B cell (primary cell): ENCODE measurements around the gene ARHGAP4. TPM values are rescaled to one million over a fixed set of nuclear protein-coding genes. Genes with fewer than 3 reads are reported as not detected.

Experiments used
- ATAC-seq: fragments of 200-7000 bp; cut with Tn5 transposase; one replicate; pipeline ENCODE4 v1.10.0; 2021; ENCODE audit warnings: low read depth, mild to moderate bottlenecking, moderate number of reproducible peaks, moderate library complexity
- CTCF ChIA-PET: fragments of 350-600 bp; sonication (Branson Sonifier 250); formaldehyde crosslinking; loops from one replicate; lab custom pipeline; 2021; ENCODE audit warnings: antibody characterized with exemption, inconsistent platforms; lab: Charles Lee
- POLR2A ChIA-PET: fragments of 350-600 bp; sonication (Branson Sonifier 250); formaldehyde crosslinking; loops from one replicate; lab custom pipeline; 2021; ENCODE audit warnings: antibody characterized with exemption; lab: Charles Lee
- DNase-seq: peaks from one replicate; pipeline ENCODE4 v3.0.0; 2013
- H2AFZ ChIP-seq: 2 replicates; pipeline ENCODE4 v1.6.1; 2012; ENCODE audit warnings: mild to moderate bottlenecking, low read depth, low read length; ENCODE audit not compliant: insufficient read depth, poor library complexity, severe bottlenecking
- H3K27ac ChIP-seq, 2 donors: 1 replicate in 1 of 2; 2 replicates in 1 of 2; pipeline ENCODE4 v1.5.1; 2012 to 2013; ENCODE audit warnings: low read length in 2 of 2, mild to moderate bottlenecking in 2 of 2, moderate library complexity in 1 of 2
- H3K27me3 ChIP-seq, 4 experiments: fragments of 200-600 bp in 1 of 4; sonication (generic) in 1 of 4; replicated peaks in 1 of 4; 1 replicate in 2 of 4; 2 replicates in 2 of 4; pipeline versions ENCODE4 v1.6.1 to v1.7.0; 2013 to 2016; ENCODE audit warnings: low read length in 3 of 4, mild to moderate bottlenecking in 2 of 4, mixed read lengths in 1 of 4, moderate library complexity in 1 of 4; ENCODE audit not compliant: insufficient read depth in 4 of 4, control insufficient read depth in 3 of 4; ENCODE audit errors: control extremely low read depth in 1 of 4
- H3K36me3 ChIP-seq, 2 experiments: replicated peaks in 1 of 2; 1 replicate in 1 of 2; 2 replicates in 1 of 2; pipeline versions ENCODE4 v1.6.1 to v1.7.1; 2013; ENCODE audit warnings: low read length in 1 of 2; ENCODE audit not compliant: insufficient read depth in 2 of 2, control insufficient read depth in 1 of 2; ENCODE audit errors: control extremely low read depth in 1 of 2, extremely low read depth in 1 of 2
- H3K4me1 ChIP-seq, 2 donors: fragments of 200-600 bp in 1 of 2; sonication (generic) in 1 of 2; 1 replicate in 1 of 2; 2 replicates in 1 of 2; pipeline versions ENCODE4 v1.5.1 to v1.6.1; 2013 to 2017; ENCODE audit warnings: low read length in 2 of 2; ENCODE audit not compliant: control insufficient read depth in 2 of 2, insufficient read depth in 2 of 2
- H3K4me2 ChIP-seq: replicated peaks from 2 replicates; pipeline ENCODE3; 2012; ENCODE audit warnings: mild to moderate bottlenecking, low read depth, low read length; ENCODE audit not compliant: poor library complexity, severe bottlenecking
- H3K4me3 ChIP-seq, 5 experiments: fragments of 200-600 bp in 1 of 5; sonication (generic) in 1 of 5; 1 replicate in 3 of 5; 2 replicates in 2 of 5; pipeline versions ENCODE4 v1.5.1 to v1.7.0; 2011 to 2016; ENCODE audit warnings: low read length in 4 of 5, mild to moderate bottlenecking in 4 of 5, low read depth in 2 of 5, control low read depth in 1 of 5, moderate library complexity in 1 of 5; ENCODE audit not compliant: insufficient read depth in 1 of 5; ENCODE audit errors: control extremely low read depth in 1 of 5, extremely low read depth in 1 of 5
- H3K79me2 ChIP-seq: fragments of 200-600 bp; sonication (generic); one replicate; pipeline ENCODE4 v1.6.0; 2016; ENCODE audit warnings: low read length; ENCODE audit not compliant: control insufficient read depth, insufficient read depth
- H3K9ac ChIP-seq: fragments of 200-600 bp; sonication (generic); 2 replicates; pipeline ENCODE4 v1.6.1; 2017; ENCODE audit warnings: mild to moderate bottlenecking, low read length, moderate library complexity
- H3K9me3 ChIP-seq, 3 donors: one replicate each; pipeline versions ENCODE4 v1.6.1 to v1.7.1; 2013; ENCODE audit warnings: low read length in 2 of 3; ENCODE audit not compliant: control insufficient read depth in 2 of 3, insufficient read depth in 1 of 3; ENCODE audit errors: control extremely low read depth in 1 of 3
- H4K20me1 ChIP-seq: 2 replicates; pipeline ENCODE4 v1.6.0; 2012; ENCODE audit warnings: mild to moderate bottlenecking, low read length; ENCODE audit not compliant: insufficient read depth, control insufficient read depth, poor library complexity, severe bottlenecking
- H3K27ac Mint-ChIP-seq: one replicate; pipeline ENCODE4 v1.8.0; 2021; ENCODE audit warnings: mixed read lengths
- H3K27me3 Mint-ChIP-seq: one replicate; pipeline ENCODE4 v1.8.0; 2021; ENCODE audit warnings: mixed read lengths
- H3K4me1 Mint-ChIP-seq: one replicate; pipeline ENCODE4 v1.8.0; 2021; ENCODE audit warnings: mixed read lengths
- H3K4me3 Mint-ChIP-seq: one replicate; pipeline ENCODE4 v1.8.0; 2021; ENCODE audit warnings: mixed read lengths
- H3K9me3 Mint-ChIP-seq: one replicate; pipeline ENCODE4 v1.8.0; 2022; ENCODE audit warnings: mixed read lengths; ENCODE audit not compliant: insufficient read depth
- CTCF ChIP-seq: fragments of 200-600 bp; IDR thresholded peaks from one replicate; pipeline ENCODE4 v1.8.0; 2022; ENCODE audit warnings: antibody characterized with exemption, mild to moderate bottlenecking
- EZH2 ChIP-seq: IDR thresholded peaks from 2 replicates; pipeline ENCODE4 v1.6.1; 2012; ENCODE audit warnings: borderline replicate concordance, low read depth, mild to moderate bottlenecking, moderate library complexity, low read length; ENCODE audit not compliant: insufficient read depth, poor library complexity, severe bottlenecking
- WGBS: methylation state at CpG from one replicate; pipeline ENCODE4 v1.1.5; 2013; ENCODE audit warnings: missing lambda C conversion rate; ENCODE audit not compliant: insufficient coverage; 5-methylcytosine and 5-hydroxymethylcytosine counted together
- intact Hi-C: fragments of 100-400 bp; cut with micrococcal nuclease; formaldehyde crosslinking; loops from one replicate; pipeline ENCODE4 v1.10.0; 2022
- polyA plus RNA-seq: library from polyadenylated mRNA; depleted of rRNA; stranded (reverse); fragments of >200 nt; gene quantifications from 2 replicates; pipeline ENCODE4 v1.2.3, GENCODE V29; 2012
- total RNA-seq, 2 donors: library from RNA; stranded (reverse); fragments of 120-200 nt in 1 of 2; gene quantifications; 1 replicate in 1 of 2; 2 replicates in 1 of 2; pipeline versions ENCODE4 v1.2.3 to v1.2.4, GENCODE V29; 2013 to 2022

Gene ARHGAP4
- total and polyA plus RNA-seq, 2 donors (not counting 1 experiment from before 2014, with no cell fraction given), result 242 to 711 TPM

GRCh38 chrX:153883163-153883843, 42.8 kb downstream of the ARHGAP4 start:
- Histone ChIP-seq H3K9ac (no peak overlapping the region), H3K36me3 (no peaks in the 10 kb centered on the region), H3K4me2 (no peak overlapping the region), H3K4me1 (peaks cover 36 to 41% of the 10 kb centered on the region in 2 donors), H3K27me3 (peaks cover 0 to 47% (median 11%) of the 10 kb centered on the region in 4 experiments), H2AFZ (no peak overlapping the region), H3K27ac (no peak overlapping the region), H3K79me2 (no peaks in the 10 kb centered on the region), H3K4me3 (no peak overlapping the region), H4K20me1 (no peaks in the 10 kb centered on the region), H3K9me3 (peaks cover 0 to 3% (median 0%) of the 10 kb centered on the region in 3 donors)
- intact Hi-C loops, result no loop called here
- POLR2A ChIA-PET, result no interaction called here
- H3K9me3 Mint-ChIP-seq, result no peaks in the 10 kb centered on the region
- ATAC-seq (no peak), DNase-seq (no peak)
- H3K4me1 Mint-ChIP-seq, result peaks cover 24% of the 10 kb centered on the region
- peaks cover 14% of the 10 kb centered on the region for H3K27me3 Mint-ChIP-seq
- no peak overlapping the region for H3K4me3 Mint-ChIP-seq
- CTCF ChIA-PET, result interaction anchor here (1.4 kb wide), 1 partner anchor 215 kb away, joined by 3 read pairs; no protein-coding TSS in a partner anchor
- TF ChIP-seq CTCF (no peak), EZH2 (no peak)
- no peak overlapping the region for H3K27ac Mint-ChIP-seq
- WGBS, result 72% methylated on average over 7 of the region's 13 CpGs

- no peak overlapping the region for H3K4me3 ChIP-seq
- H3K4me1 Mint-ChIP-seq, result peaks cover 19% of the 10 kb centered on the region
- H3K9me3 Mint-ChIP-seq, result no peaks in the 10 kb centered on the region
- 75% methylated on average over 1 of the region's 7 CpGs for WGBS
- no peak overlapping the region for H3K9ac ChIP-seq
- no peak overlapping the region for H3K4me3 Mint-ChIP-seq
- no peaks in the 10 kb centered on the region for H3K79me2 ChIP-seq
- DNase-seq (no peak), ATAC-seq (no peak)
- TF ChIP-seq CTCF, result no peak
- TF ChIP-seq EZH2, result no peak
- H3K4me2 ChIP-seq, result no peak overlapping the region
- no peak overlapping the region for H3K27ac Mint-ChIP-seq
- H3K9me3 ChIP-seq, result peaks cover 0 to 3% (median 0%) of the 10 kb centered on the region in 3 donors
- H2AFZ ChIP-seq, result no peak overlapping the region
- no peaks in the 10 kb centered on the region for H3K36me3 ChIP-seq
- H3K27me3 ChIP-seq, result peaks cover 0 to 54% (median 14%) of the 10 kb centered on the region in 4 experiments
- ChIA-PET POLR2A (no interaction called here), CTCF (no interaction called here)
- intact Hi-C loops, result no loop called here
- no peaks in the 10 kb centered on the region for H4K20me1 ChIP-seq
- H3K27ac ChIP-seq, result no peak overlapping the region
- H3K4me1 ChIP-seq, result peaks cover 32 to 34% of the 10 kb centered on the region in 2 donors
- peaks cover 17% of the 10 kb centered on the region for H3K27me3 Mint-ChIP-seq
Observed at GRCh38 chrX:153882557-153882956, 43.5 kb downstream of the ARHGAP4 start.
